ENCODE results near the gene SHANK1. TPM values are rescaled to one million over a fixed set of nuclear protein-coding genes. Genes with fewer than 3 reads are reported as not detected.

The SHANK1 gene
- polyA plus RNA-seq, 3 donors from 2014 or later, result not detected

DNA sequence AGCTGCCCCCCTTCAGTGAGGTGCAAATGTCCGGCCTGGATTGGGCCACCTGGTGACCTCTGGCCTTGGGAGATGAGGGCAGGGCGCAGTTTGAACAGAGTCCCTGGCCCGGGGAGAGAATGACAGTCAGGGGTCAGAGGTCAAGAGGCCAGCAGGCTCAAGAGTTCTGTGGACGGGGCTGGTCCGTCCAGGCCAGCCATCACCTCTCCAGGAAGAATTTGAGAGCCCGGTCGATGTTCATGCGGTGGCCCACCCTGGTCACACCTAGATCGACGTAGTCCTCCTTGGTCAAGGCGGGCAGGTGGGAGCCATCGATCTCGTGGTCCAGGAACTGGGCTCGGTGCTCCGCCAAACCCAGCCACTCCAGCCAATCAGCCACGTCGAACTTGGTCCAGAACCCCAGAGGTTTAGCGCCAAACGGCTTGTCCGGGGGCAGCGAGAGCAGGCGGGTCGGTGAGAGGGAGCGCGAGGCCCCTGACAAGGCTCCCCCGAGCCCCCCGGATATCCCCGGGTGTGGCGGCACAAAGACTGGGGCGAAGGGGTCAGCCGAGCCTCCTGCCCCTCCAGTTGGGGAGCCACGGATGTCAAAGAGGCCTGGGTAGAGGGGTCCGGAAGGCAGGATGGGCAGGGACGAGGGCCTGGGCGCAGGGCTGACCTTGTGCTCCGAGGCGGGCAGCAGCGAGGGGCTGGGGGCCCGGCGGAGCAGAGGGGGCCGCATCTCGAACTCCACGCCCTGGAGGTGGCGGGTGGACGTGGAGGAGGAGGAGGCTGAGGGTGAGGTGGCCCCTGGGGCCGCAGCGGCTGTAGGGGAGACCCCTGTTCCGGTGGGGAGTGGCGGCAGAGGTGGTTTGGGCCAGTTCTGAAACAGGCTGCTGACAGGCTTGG, 57.6 kb downstream of the SHANK1 start:
- peaks cover 20% of the 10 kb centered on the region in 2 donors for H3K4me1 Mint-ChIP-seq
- peaks cover 6 to 19% (median 6%) of the 10 kb centered on the region in 3 donors for H3K27me3 Mint-ChIP-seq (ENCODE audit: low read depth in 3 of 3)
- no peak overlapping the region for H3K27ac Mint-ChIP-seq
- H3K4me3 Mint-ChIP-seq, result no peak overlapping the region
- peaks cover 3 to 15% (median 8%) of the 10 kb centered on the region in 6 donors for H3K9me3 Mint-ChIP-seq
- no peak for DNase-seq
- H3K36me3 Mint-ChIP-seq, result peaks cover 0 to 4% (median 3%) of the 10 kb centered on the region in 3 donors

DNA sequence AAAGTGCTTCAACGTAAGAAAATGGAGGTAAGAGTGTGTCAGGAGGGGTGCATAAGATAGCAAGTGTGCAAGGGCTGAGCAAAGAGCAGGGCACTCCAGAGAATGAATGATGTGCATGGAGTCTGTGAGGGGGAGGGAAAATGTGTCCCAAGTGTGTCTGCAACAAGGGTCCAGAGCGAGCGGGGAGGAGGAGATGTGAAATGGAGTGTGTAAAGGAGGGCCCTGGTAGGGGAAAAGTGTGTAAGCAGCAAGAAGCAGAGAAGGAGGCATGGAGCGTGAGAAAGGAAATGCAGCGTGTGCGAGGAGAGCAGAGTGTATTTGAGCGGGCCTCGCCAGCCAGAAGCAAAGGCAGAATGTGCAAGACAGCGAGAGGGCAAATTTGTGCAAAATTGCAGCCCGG, 58.6 kb downstream of the SHANK1 start:
- peaks cover 4 to 15% (median 9%) of the 10 kb centered on the region in 6 donors for H3K9me3 Mint-ChIP-seq
- DNase-seq, result no peak
- H3K4me1 Mint-ChIP-seq, result peaks cover 20% of the 10 kb centered on the region in 2 donors
- H3K27ac Mint-ChIP-seq, result no peak overlapping the region
- peaks cover 0 to 4% (median 3%) of the 10 kb centered on the region in 3 donors for H3K36me3 Mint-ChIP-seq
- H3K4me3 Mint-ChIP-seq, result peak overlapping the region in 3 of 5 donors; percentile 6 to 50 (median 12)
- H3K27me3 Mint-ChIP-seq (ENCODE audit: low read depth in 3 of 3), result peaks cover 6 to 20% (median 6%) of the 10 kb centered on the region in 3 donors

DNA sequence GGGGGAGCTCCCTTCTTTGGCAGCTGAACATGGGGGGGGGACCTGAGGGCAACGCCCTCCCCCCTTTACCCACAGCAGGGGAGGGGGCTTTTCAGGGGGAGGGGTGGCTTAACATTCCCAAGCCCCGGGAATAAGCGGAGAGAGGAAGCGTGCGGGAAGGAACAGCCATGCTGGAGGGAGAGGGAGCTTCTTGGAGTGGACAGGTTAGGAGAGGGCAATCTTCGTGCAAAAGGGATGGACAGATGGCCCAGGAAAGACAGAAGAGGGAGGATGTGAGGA, 59.6 kb downstream of the SHANK1 start:
- Mint-ChIP-seq H3K36me3 (peaks cover 0 to 4% (median 3%) of the 10 kb centered on the region in 3 donors), H3K9me3 (peaks cover 6 to 18% (median 9%) of the 10 kb centered on the region in 6 donors), H3K27ac (peak overlapping the region in 1 of 6 donors; percentile 82), H3K4me3 (peak overlapping the region in 2 of 5 donors; percentile 37 to 75), H3K4me1 (peaks cover 20% of the 10 kb centered on the region in 2 donors), H3K27me3 (ENCODE audit: low read depth in 3 of 3) (peaks cover 6 to 24% (median 9%) of the 10 kb centered on the region in 3 donors)
- no peak for DNase-seq

DNA sequence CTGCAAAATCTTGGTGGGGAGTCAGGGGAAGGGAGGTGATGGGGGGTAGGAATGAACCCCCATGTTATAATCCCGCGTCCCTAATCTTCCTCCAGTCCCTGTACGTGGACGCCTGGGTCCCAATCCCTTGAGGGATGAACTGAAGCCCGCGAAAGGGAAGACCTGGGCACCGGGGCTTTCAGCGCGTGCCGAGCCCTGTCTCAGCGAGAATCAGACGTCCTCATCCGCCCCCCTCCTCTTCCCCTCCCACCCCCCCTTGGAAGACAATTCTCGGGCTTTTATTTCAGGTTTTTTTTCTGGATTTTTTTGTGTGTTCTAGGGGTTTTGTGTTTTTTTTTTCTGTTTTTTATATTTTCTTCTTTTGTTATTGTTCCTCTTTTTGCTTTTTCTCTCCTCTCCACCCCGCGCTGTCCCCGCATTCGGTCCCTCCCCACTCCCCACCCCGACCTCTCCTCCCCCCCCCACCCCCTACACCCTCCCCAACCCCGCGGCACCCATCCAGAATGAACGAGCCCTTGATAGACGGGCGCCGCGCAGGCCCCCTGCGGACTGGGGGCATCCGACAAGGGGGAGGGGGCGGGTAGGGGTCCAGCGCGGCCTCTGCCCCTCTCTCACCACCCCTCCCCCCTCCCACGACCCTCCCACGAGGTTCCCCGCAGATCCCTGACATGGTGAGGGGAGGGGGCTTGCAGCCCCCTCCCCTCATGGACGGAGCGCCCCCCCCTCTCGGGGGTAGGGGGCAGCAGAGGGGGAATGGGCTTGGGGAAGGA, 60.1 kb downstream of the SHANK1 start:
- Mint-ChIP-seq H3K4me1 (peaks cover 20% of the 10 kb centered on the region in 2 donors), H3K9me3 (peaks cover 8 to 22% (median 11%) of the 10 kb centered on the region in 6 donors), H3K27ac (no peak overlapping the region), H3K27me3 (ENCODE audit: low read depth in 3 of 3) (peaks cover 7 to 27% (median 12%) of the 10 kb centered on the region in 3 donors), H3K36me3 (peaks cover 0 to 4% (median 3%) of the 10 kb centered on the region in 3 donors), H3K4me3 (peak overlapping the region; percentile 18 to 60 (median 42))
- DNase-seq, result no peak

DNA sequence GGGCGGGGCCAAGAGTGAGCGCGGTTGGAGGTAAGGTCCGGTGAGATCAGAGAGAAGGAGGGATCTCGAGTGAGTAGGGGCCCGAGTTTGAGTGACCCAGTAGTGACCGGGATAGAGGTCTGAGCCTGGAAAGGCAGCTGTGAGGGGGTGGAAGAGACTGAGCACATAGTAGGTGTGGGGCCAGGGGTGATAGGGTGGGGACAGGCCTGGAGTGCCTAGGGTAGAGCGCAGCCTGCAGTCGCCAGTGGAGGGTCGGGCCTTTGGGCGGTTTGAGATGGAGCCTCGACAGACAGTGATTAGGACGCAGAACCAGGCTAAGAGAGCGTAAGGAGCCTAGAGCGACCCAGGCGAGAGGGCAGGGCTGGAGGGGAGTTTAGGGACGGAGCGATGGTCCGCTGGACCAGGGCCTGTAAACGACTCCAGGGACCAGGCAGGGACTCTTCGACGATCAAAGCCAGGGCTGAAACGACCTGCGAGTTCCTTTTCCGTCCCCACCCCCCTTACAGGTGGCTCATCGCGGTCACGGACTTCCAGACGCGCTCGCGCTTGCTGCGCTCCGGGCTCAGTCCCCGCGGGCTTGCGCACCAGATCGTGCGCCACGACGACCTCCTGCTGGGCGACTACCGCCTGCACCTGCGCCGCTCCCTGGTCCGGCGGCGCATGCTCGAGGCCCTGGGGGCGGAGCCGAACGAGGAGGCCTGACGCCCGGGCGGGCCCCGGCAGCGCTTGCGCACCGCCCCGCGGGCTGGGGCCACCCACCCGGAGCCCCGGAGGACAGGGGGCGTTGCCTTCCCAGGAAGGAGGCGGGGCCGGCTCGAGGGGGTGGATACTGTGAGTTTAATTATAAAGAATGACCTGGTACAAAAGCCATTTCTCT, 60.9 kb downstream of the SHANK1 start:
- peaks cover 20% of the 10 kb centered on the region in 2 donors for H3K4me1 Mint-ChIP-seq
- H3K27me3 Mint-ChIP-seq (ENCODE audit: low read depth in 3 of 3), result peaks cover 11 to 28% (median 12%) of the 10 kb centered on the region in 3 donors

DNA sequence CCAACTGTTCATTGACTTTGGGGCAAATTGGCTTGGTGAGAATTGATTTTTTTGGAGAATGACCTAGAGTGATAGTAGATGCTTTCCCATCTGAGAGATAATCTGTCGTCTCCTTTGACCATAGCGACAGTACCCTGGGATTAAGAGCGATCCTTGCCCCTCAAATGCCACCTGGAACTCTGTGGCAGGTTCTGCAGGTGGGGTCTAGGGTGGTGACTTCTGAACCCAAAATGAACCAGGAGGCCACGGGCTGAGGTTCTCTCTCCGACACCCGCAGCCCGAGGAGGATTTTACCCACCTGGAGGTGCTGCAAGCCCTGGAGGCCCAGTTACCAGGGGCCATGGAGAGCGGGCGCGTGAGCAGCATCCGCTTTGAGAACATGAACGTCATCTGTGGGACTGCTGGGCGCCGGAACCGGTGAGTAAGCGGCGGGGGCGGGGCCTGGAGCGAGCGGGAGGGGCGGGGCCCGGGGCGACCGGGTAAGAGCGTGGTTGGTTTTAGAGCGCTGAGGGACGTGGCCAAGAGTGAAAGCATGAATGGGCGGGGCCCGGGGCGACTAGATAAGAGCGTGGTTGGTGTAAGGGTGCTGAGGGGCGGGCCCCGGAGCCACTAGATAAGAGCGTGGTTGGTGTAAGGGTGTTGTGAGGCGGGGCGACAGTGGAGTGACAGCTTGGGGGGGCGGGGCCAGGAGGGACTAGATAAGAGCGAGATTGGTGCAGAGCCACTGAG, 61.7 kb downstream of the SHANK1 start:
- Mint-ChIP-seq H3K27ac (peak overlapping the region in 5 of 6 donors; percentile 30 to 93 (median 77)), H3K9me3 (peaks cover 8 to 28% (median 11%) of the 10 kb centered on the region in 6 donors), H3K36me3 (peaks cover 0 to 4% (median 3%) of the 10 kb centered on the region in 3 donors), H3K4me1 (peaks cover 20% of the 10 kb centered on the region in 2 donors), H3K27me3 (ENCODE audit: low read depth in 3 of 3) (peaks cover 9 to 35% (median 11%) of the 10 kb centered on the region in 3 donors), H3K4me3 (peak overlapping the region; percentile 80 to 88 (median 87))
- peak; percentile 71 to 75 (median 73) for DNase-seq

More for the DNA sequence above, 60.9 kb downstream of the SHANK1 start:
- H3K9me3 Mint-ChIP-seq, result peaks cover 8 to 23% (median 11%) of the 10 kb centered on the region in 6 donors
- peak overlapping the region; percentile 80 to 88 (median 87) for H3K4me3 Mint-ChIP-seq
- H3K27ac Mint-ChIP-seq, result peak overlapping the region in 5 of 6 donors; percentile 30 to 93 (median 77)
- peaks cover 0 to 4% (median 3%) of the 10 kb centered on the region in 3 donors for H3K36me3 Mint-ChIP-seq
- peak; percentile 40 to 47 (median 46) for DNase-seq

DNA sequence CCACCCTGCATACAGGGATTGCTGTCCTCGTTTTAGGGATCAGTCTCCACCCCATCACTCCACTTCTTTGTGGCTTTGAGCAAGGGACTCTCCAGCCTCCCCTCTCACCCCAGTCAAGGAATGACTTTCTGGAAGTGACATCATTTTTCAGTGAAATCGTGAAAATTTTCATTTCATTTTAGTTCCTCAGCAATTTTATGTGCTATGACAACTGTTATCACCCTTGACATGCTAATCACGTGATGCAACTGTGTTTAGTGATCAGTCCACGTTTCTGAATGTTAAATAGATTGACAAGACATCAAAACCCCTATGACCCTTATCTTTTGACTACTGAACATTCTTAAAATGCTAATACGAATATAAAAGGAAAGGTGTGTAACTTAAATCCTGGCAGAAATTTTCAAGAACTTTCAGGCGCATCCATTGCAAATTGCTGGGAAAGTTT, 62.4 kb downstream of the SHANK1 start:
- Mint-ChIP-seq H3K27ac (peak overlapping the region in 1 of 6 donors; percentile 93), H3K9me3 (peaks cover 8 to 28% (median 11%) of the 10 kb centered on the region in 6 donors), H3K4me1 (peaks cover 18 to 20% of the 10 kb centered on the region in 2 donors), H3K4me3 (peak overlapping the region; percentile 75 to 88 (median 81)), H3K27me3 (ENCODE audit: low read depth in 3 of 3) (peaks cover 9 to 39% (median 12%) of the 10 kb centered on the region in 3 donors), H3K36me3 (peaks cover 0 to 6% (median 4%) of the 10 kb centered on the region in 3 donors)
- no peak for DNase-seq

DNA sequence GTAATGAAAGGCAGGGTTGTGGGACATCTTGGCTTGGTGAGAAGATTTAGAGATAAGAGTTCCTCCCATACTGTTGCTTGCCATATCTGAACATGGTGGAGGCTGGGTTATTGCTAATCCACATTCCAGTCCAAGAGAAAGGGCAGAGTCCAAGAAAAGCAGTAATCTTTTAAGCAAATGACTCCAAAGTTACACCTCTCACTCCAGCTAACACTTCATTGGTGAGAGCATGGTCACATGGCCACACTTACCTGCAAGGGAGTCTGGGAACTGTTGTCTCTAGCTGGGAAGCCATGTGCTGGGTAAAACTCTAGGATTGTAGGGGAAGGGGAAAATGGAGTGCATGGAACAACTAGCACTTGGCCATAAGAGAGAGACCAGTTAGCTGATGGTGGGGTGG, 64.7 kb downstream of the SHANK1 start:
- no peak for DNase-seq
- H3K36me3 Mint-ChIP-seq, result peaks cover 0 to 4% (median 3%) of the 10 kb centered on the region in 3 donors
- peaks cover 6 to 28% (median 11%) of the 10 kb centered on the region in 6 donors for H3K9me3 Mint-ChIP-seq
- H3K4me1 Mint-ChIP-seq, result peaks cover 16 to 20% of the 10 kb centered on the region in 2 donors
- H3K4me3 Mint-ChIP-seq, result no peak overlapping the region
- no peak overlapping the region for H3K27ac Mint-ChIP-seq
- H3K27me3 Mint-ChIP-seq (ENCODE audit: low read depth in 3 of 3), result peaks cover 8 to 36% (median 11%) of the 10 kb centered on the region in 3 donors

- Mint-ChIP-seq H3K27me3 (ENCODE audit: low read depth in 3 of 3) (peaks cover 9 to 31% (median 13%) of the 10 kb centered on the region in 3 donors), H3K27ac (no peak overlapping the region), H3K36me3 (peaks cover 0 to 3% (median 0%) of the 10 kb centered on the region in 3 donors), H3K4me1 (peaks cover 5% of the 10 kb centered on the region in 2 donors), H3K9me3 (peaks cover 1 to 20% (median 6%) of the 10 kb centered on the region in 6 donors), H3K4me3 (no peak overlapping the region)
- no peak for DNase-seq
These were observed 66.9 kb downstream of the SHANK1 start for GRCh38 chr19:50652722-50653121.

DNA sequence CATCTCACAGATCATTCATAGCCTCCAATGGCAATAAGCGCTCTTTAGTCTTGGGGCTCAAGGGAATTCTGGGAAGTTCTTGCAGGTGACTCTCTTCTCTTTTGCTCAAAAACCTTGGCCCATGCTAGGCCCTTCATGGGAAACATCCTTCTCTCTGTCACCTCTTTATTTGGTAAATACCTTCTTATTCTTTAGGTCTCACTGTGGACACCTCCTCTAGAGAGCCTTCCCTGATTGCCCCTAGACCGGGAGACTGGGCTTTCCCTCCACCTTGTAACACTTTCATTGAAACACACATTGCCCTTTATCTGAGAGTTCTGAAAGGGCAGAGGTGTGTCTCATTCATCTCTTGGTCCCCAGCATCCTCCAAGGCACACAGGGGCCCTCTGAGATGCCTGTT, 68.4 kb downstream of the SHANK1 start:
- Mint-ChIP-seq H3K27ac (no peak overlapping the region), H3K4me3 (no peak overlapping the region)

GRCh38 chr19:50649433-50650391, 69.9 kb downstream of the SHANK1 start, which contains the start of gene C19orf81:
TSS of gene C19orf81 (plus strand) at chr19:50649445. CDS start at chr19:50649445, 0 bp downstream.
- H3K9me3 Mint-ChIP-seq, result peaks cover 0 to 7% (median under 1%) of the 10 kb centered on the region in 6 donors
- H3K27me3 Mint-ChIP-seq (ENCODE audit: low read depth in 3 of 3), result peaks cover 8 to 19% (median 12%) of the 10 kb centered on the region in 3 donors
- no peak for DNase-seq
- H3K4me3 Mint-ChIP-seq, result no peak within 1 kb of the TSS
- H3K27ac Mint-ChIP-seq, result peak within 1 kb of the TSS in 1 of 6 donors; percentile 31
- no peaks in the 10 kb centered on the region for H3K4me1 Mint-ChIP-seq
- peaks cover 0 to 3% (median 0%) of the 10 kb centered on the region in 3 donors for H3K36me3 Mint-ChIP-seq

More for the DNA sequence above, 68.4 kb downstream of the SHANK1 start:
- Mint-ChIP-seq H3K27me3 (ENCODE audit: low read depth in 3 of 3) (peaks cover 12 to 26% (median 13%) of the 10 kb centered on the region in 3 donors), H3K4me1 (no peaks in the 10 kb centered on the region), H3K36me3 (peaks cover 0 to 3% (median 0%) of the 10 kb centered on the region in 3 donors), H3K9me3 (peaks cover 0 to 13% (median 4%) of the 10 kb centered on the region in 6 donors)
- DNase-seq, result no peak

All from immature natural killer cell (primary cell).